ENCODE data around the gene HIBCH.

GRCh38 chr2:190353537-190353899 is 33.9 kb upstream of the HIBCH start:
- TF ChIP-seq CTCF (optimal IDR thresholded peaks at IDR 0.05 in 1 of 3, IDR thresholded peaks at IDR 0.05 in 1 of 3, conservative IDR thresholded peaks at IDR 0.05 in 1 of 3; ENCODE audit: extremely low read depth in 1 of 3, insufficient read depth in 2 of 3, low read length in 3 of 3) (no peak), EZH2 (IDR thresholded peaks at IDR 0.05; ENCODE audit: low read length) (no peak)
